Glutamatergic neuron (in vitro differentiated cells): Measurements from ENCODE around the gene PIK3C2B. TPM values are rescaled to one million over a fixed set of nuclear protein-coding genes. Genes with fewer than 3 reads are reported as not detected.

ENCODE experiments used
- DNase-seq: peaks from one replicate; pipeline ENCODE4 v3.0.0; 2022
- H3K27ac Mint-ChIP-seq: one replicate; pipeline ENCODE4 v1.8.0; 2020; ENCODE audit warnings: mild to moderate bottlenecking, mixed read lengths, inconsistent platforms; ENCODE audit not compliant: unreplicated experiment
- H3K27me3 Mint-ChIP-seq: one replicate; pipeline ENCODE4 v1.8.0; 2020; ENCODE audit warnings: mild to moderate bottlenecking, moderate library complexity, mixed read lengths, inconsistent platforms; ENCODE audit not compliant: unreplicated experiment
- H3K36me3 Mint-ChIP-seq: one replicate; pipeline ENCODE4 v1.8.0; 2020; ENCODE audit warnings: mild to moderate bottlenecking, mixed read lengths, inconsistent platforms; ENCODE audit not compliant: unreplicated experiment
- H3K4me1 Mint-ChIP-seq: one replicate; pipeline ENCODE4 v1.8.0; 2020; ENCODE audit warnings: mild to moderate bottlenecking, low read depth, mixed read lengths, inconsistent platforms; ENCODE audit not compliant: unreplicated experiment
- H3K4me3 Mint-ChIP-seq: one replicate; pipeline ENCODE4 v1.8.0; 2020; ENCODE audit warnings: mild to moderate bottlenecking, mixed read lengths, inconsistent platforms; ENCODE audit not compliant: unreplicated experiment
- H3K9me3 Mint-ChIP-seq: one replicate; pipeline ENCODE4 v1.8.0; 2020; ENCODE audit warnings: mild to moderate bottlenecking, moderate library complexity, mixed read lengths, inconsistent platforms; ENCODE audit not compliant: unreplicated experiment
- CTCF ChIP-seq: fragments of 200-600 bp; sonication (generic); IDR thresholded peaks from one replicate; pipeline ENCODE4 v1.5.0; 2021; ENCODE audit not compliant: partially characterized antibody, unreplicated experiment
- total RNA-seq: library from RNA; stranded (reverse); fragmentation: NEBNext Ultra II Directional; extraction: Animal tissue kit (Norgen Biotek cat#: 25700); gene quantifications from one replicate; pipeline ENCODE4 v1.2.1, GENCODE V29; 2021; ENCODE audit not compliant: unreplicated experiment

Gene PIK3C2B
- total RNA-seq, 1 donor from 2014 or later, result 156 TPM

GRCh38 chr1:204514828-204515227 lies 20.2 kb upstream of the PIK3C2B start:
- H3K36me3 Mint-ChIP-seq, result no peaks in the 10 kb centered on the region
- H3K4me1 Mint-ChIP-seq, result peaks cover 2% of the 10 kb centered on the region
- peaks cover 2% of the 10 kb centered on the region for H3K27me3 Mint-ChIP-seq
- TF ChIP-seq CTCF, result no peak
- H3K27ac Mint-ChIP-seq, result no peak overlapping the region
- no peaks in the 10 kb centered on the region for H3K9me3 Mint-ChIP-seq
- peak overlapping the region; percentile 22 for H3K4me3 Mint-ChIP-seq
- no peak for DNase-seq

DNA sequence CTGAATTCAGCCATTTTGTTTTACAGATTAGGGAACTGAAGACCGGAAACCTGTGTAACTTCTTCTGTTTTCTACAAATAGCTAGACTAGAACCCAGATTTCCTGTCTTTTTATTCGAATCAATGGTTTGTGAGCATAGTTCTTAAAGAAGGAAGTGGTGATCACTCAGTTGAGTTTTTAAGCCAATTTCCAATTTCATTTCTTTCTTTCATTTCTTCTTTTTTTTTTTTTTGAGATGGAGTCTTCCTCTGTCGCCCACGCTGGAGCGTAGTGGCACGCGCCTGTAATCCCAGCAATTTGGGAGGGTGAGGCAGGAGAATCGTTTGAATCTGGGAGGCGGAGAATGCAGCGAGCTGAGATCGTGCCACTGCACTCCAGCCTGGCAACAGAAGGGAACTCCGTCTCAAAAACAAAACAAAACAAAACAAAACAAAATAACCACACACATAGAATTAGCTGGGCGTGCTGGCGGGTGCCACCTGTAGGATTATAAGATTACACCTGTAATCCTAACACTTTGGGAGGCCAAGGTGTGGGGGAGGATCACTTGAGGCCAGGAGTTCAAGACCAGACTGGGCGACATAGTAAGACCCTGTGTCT lies 18.6 kb upstream of the PIK3C2B start:
- H3K27ac Mint-ChIP-seq, result no peak overlapping the region
- H3K36me3 Mint-ChIP-seq, result no peaks in the 10 kb centered on the region
- no peak for DNase-seq
- H3K9me3 Mint-ChIP-seq, result no peaks in the 10 kb centered on the region
- peaks cover 2% of the 10 kb centered on the region for H3K4me1 Mint-ChIP-seq
- H3K4me3 Mint-ChIP-seq, result no peak overlapping the region
- TF ChIP-seq CTCF, result no peak
- peaks cover 2% of the 10 kb centered on the region for H3K27me3 Mint-ChIP-seq

- DNase-seq, result no peak
- H3K27ac Mint-ChIP-seq, result no peak overlapping the region
- peaks cover 11% of the 10 kb centered on the region for H3K27me3 Mint-ChIP-seq
- no peak for TF ChIP-seq CTCF
- H3K4me3 Mint-ChIP-seq, result no peak overlapping the region
- H3K36me3 Mint-ChIP-seq, result peaks cover 4% of the 10 kb centered on the region
- no peaks in the 10 kb centered on the region for H3K4me1 Mint-ChIP-seq
- peaks cover 14% of the 10 kb centered on the region for H3K9me3 Mint-ChIP-seq
Observed at GRCh38 chr1:204511366-204511765, 16.8 kb upstream of the PIK3C2B start.

GRCh38 chr1:204509186-204509635 lies 14.6 kb upstream of the PIK3C2B start:
- no peak overlapping the region for H3K27ac Mint-ChIP-seq
- H3K36me3 Mint-ChIP-seq, result peaks cover 7% of the 10 kb centered on the region
- H3K4me1 Mint-ChIP-seq, result no peaks in the 10 kb centered on the region
- H3K4me3 Mint-ChIP-seq, result no peak overlapping the region
- DNase-seq, result no peak
- H3K9me3 Mint-ChIP-seq, result peaks cover 24% of the 10 kb centered on the region
- no peak for TF ChIP-seq CTCF
- H3K27me3 Mint-ChIP-seq, result peaks cover 19% of the 10 kb centered on the region

GRCh38 chr1:204507317-204508105 lies 12.9 kb upstream of the PIK3C2B start:
- H3K4me1 Mint-ChIP-seq, result peaks cover 8% of the 10 kb centered on the region
- peaks cover 7% of the 10 kb centered on the region for H3K36me3 Mint-ChIP-seq
- H3K27me3 Mint-ChIP-seq, result peaks cover 19% of the 10 kb centered on the region
- peak overlapping the region; percentile 97 for H3K4me3 Mint-ChIP-seq
- peak; percentile 61 for DNase-seq
- TF ChIP-seq CTCF, result no peak
- H3K27ac Mint-ChIP-seq, result peak overlapping the region; percentile 97
- H3K9me3 Mint-ChIP-seq, result peaks cover 24% of the 10 kb centered on the region
